Measurements from ENCODE around the gene CCL11. TPM values are rescaled to one million over a fixed set of nuclear protein-coding genes. Genes with fewer than 3 reads are reported as not detected.

The CCL11 gene
- polyA plus RNA-seq, 3 donors, result 0.43 to 1.2 (median 1.2) TPM

GRCh38 chr17:34305606-34306005, 20.1 kb downstream of the CCL11 start:
- no peak for DNase-seq

- DNase-seq, result no peak
These were observed 20.9 kb downstream of the CCL11 start for GRCh38 chr17:34306466-34306865.

- no peak for DNase-seq
These were observed 21.6 kb downstream of the CCL11 start for GRCh38 chr17:34307110-34307509.

- no peak for DNase-seq
These were observed 22.8 kb downstream of the CCL11 start for GRCh38 chr17:34308371-34308770.

- no peak for DNase-seq
These were observed 25.7 kb downstream of the CCL11 start for GRCh38 chr17:34311291-34311690.

GRCh38 chr17:34312080-34312479, 26.5 kb downstream of the CCL11 start:
- peak; percentile 49 for DNase-seq

GRCh38 chr17:34313164-34313563, 27.6 kb downstream of the CCL11 start:
- peak; percentile 44 for DNase-seq

- DNase-seq, result no peak
These were observed 28.7 kb downstream of the CCL11 start for GRCh38 chr17:34314279-34314678.

- no peak for DNase-seq
These were observed 32.9 kb downstream of the CCL11 start for GRCh38 chr17:34318474-34318873.

GRCh38 chr17:34319039-34319483, 33.5 kb downstream of the CCL11 start, which contains the start of gene CCL8:
TSS of gene CCL8 (plus strand) at chr17:34319435. CDS start at chr17:34319502, 67 bp downstream.
- DNase-seq, result no peak

GRCh38 chr17:34321964-34322363, 36.4 kb downstream of the CCL11 start:
- no peak for DNase-seq

- peak; percentile 47 for DNase-seq
These were observed 42.0 kb downstream of the CCL11 start for GRCh38 chr17:34327580-34327979.

GRCh38 chr17:34337701-34338100, 52.2 kb downstream of the CCL11 start:
- no peak for DNase-seq

Other genes starting within 250 kb of the CCL11 start
- 10 to 100 TPM; 14.9 to 17.8 (median 15.7) TPM for gene CCL2, start 30.5 kb upstream of the CCL11 start, polyA plus RNA-seq (ENCODE audit: insufficient read length in 3 of 3)
- gene CCL7, start 15.5 kb upstream of the CCL11 start, polyA plus RNA-seq (ENCODE audit: insufficient read length in 3 of 3), result not detected
- gene CCL8, start 33.7 kb downstream of the CCL11 start, polyA plus RNA-seq (ENCODE audit: insufficient read length in 3 of 3), result under 1 TPM in 2 of 3 donors, not detected in 1; 0.09 to 0.18 TPM
- under 1 TPM in 2 of 3 donors, not detected in 1; 0.10 to 0.27 TPM for gene CCL13, start 70.7 kb downstream of the CCL11 start, polyA plus RNA-seq (ENCODE audit: insufficient read length in 3 of 3)
- not detected for gene CCL1, start 77.5 kb downstream of the CCL11 start, polyA plus RNA-seq (ENCODE audit: insufficient read length in 3 of 3)